Limb (tissue), 2 donors: ENCODE data around the gene SLC19A1.

Source experiments
- DNase-seq, 2 donors: peaks; one replicate each; pipeline ENCODE4 v3.0.0-alpha.2; 2016; ENCODE audit errors: extremely low spot score in 2 of 2

The SLC19A1 gene

GRCh38 chr21:45496151-45496967 lies 45.9 kb downstream of the SLC19A1 start:
- no peak for DNase-seq

- DNase-seq = no peak
These were observed 47.2 kb downstream of the SLC19A1 start for GRCh38 chr21:45494851-45495680.

- no peak for DNase-seq
These were observed 47.9 kb downstream of the SLC19A1 start for GRCh38 chr21:45494135-45494850.

- DNase-seq = no peak
These were observed 48.7 kb downstream of the SLC19A1 start for GRCh38 chr21:45493401-45494001.

- DNase-seq = no peak
These were observed 49.5 kb downstream of the SLC19A1 start for GRCh38 chr21:45492765-45493164.

GRCh38 chr21:45491623-45492022 lies 50.6 kb downstream of the SLC19A1 start:
- no peak for DNase-seq

GRCh38 chr21:45491056-45491455 lies 51.2 kb downstream of the SLC19A1 start:
- no peak for DNase-seq

- DNase-seq = no peak
These were observed 52.0 kb downstream of the SLC19A1 start for GRCh38 chr21:45490049-45490731.

- DNase-seq = no peak
These were observed 52.6 kb downstream of the SLC19A1 start for GRCh38 chr21:45489722-45489982.

- DNase-seq = no peak
These were observed 53.1 kb downstream of the SLC19A1 start for GRCh38 chr21:45488931-45489721.

GRCh38 chr21:45487891-45488600 lies 54.2 kb downstream of the SLC19A1 start:
- no peak for DNase-seq

- DNase-seq = no peak
These were observed 55.0 kb downstream of the SLC19A1 start for GRCh38 chr21:45487161-45487806.

- DNase-seq = no peak
These were observed 55.6 kb downstream of the SLC19A1 start for GRCh38 chr21:45486443-45487160.

GRCh38 chr21:45485686-45486442 lies 56.4 kb downstream of the SLC19A1 start:
- DNase-seq = no peak

- no peak for DNase-seq
These were observed 57.9 kb downstream of the SLC19A1 start for GRCh38 chr21:45484318-45484717.

GRCh38 chr21:45482899-45483821 lies 59.1 kb downstream of the SLC19A1 start:
- DNase-seq = no peak
